Liver (tissue), 9 donors: Measurements from ENCODE around the gene HCN2. TPM values are rescaled to one million over a fixed set of nuclear protein-coding genes. Genes with fewer than 3 reads are reported as not detected.
A peak's percentile ranks its signal among the peaks of the same experiment; 100 is the strongest.

ENCODE experiments used
- DNase-seq: peaks from one replicate; pipeline ENCODE4 v3.0.0-alpha.2; 2017; ENCODE audit warnings: low spot score
- H3K27ac ChIP-seq, 2 donors: one replicate each; pipeline ENCODE4 v1.7.0; 2013; ENCODE audit warnings: inconsistent platforms in 2 of 2, low read length in 2 of 2, control low read depth in 1 of 2, low read depth in 1 of 2, mild to moderate bottlenecking in 1 of 2
- H3K27me3 ChIP-seq, 4 donors: one replicate each; pipeline versions ENCODE4 v1.6.1 to v1.7.0; 2013; ENCODE audit warnings: low read length in 3 of 4, inconsistent platforms in 1 of 4, mild to moderate bottlenecking in 1 of 4, moderate library complexity in 1 of 4; ENCODE audit not compliant: control insufficient read depth in 4 of 4, insufficient read depth in 4 of 4
- H3K36me3 ChIP-seq, 4 donors: one replicate each; pipeline versions ENCODE4 v1.6.1 to v1.7.0; 2013; ENCODE audit warnings: low read length in 3 of 4, mild to moderate bottlenecking in 3 of 4, low read depth in 1 of 4, moderate library complexity in 1 of 4; ENCODE audit not compliant: control insufficient read depth in 4 of 4, insufficient read depth in 3 of 4
- H3K4me1 ChIP-seq, 4 donors: one replicate each; pipeline versions ENCODE4 v1.6.1 to v1.7.0; 2013; ENCODE audit warnings: low read length in 3 of 4, mild to moderate bottlenecking in 3 of 4, moderate library complexity in 1 of 4; ENCODE audit not compliant: control insufficient read depth in 4 of 4, insufficient read depth in 4 of 4
- H3K4me3 ChIP-seq, 3 donors: one replicate each; pipeline versions ENCODE4 v1.6.1 to v1.7.0; 2013; ENCODE audit warnings: low read length in 3 of 3, control low read depth in 1 of 3, low read depth in 1 of 3, mild to moderate bottlenecking in 1 of 3
- H3K9ac ChIP-seq, 2 donors: one replicate each; pipeline ENCODE4 v1.7.0; 2013; ENCODE audit warnings: low read length in 2 of 2, mild to moderate bottlenecking in 2 of 2, moderate library complexity in 2 of 2, control low read depth in 1 of 2, low read depth in 1 of 2
- H3K9me3 ChIP-seq, 4 donors: one replicate each; pipeline versions ENCODE4 v1.6.1 to v1.7.0; 2013; ENCODE audit warnings: low read length in 3 of 4; ENCODE audit not compliant: control insufficient read depth in 4 of 4
- ATF3 ChIP-seq: IDR thresholded peaks from 2 replicates; pipeline ENCODE4 v1.6.1; 2016; ENCODE audit warnings: antibody characterized with exemption
- EGR1 ChIP-seq, 2 donors: IDR thresholded peaks; 2 replicates each; pipeline ENCODE4 v1.6.1; 2016 to 2018; ENCODE audit warnings: antibody characterized with exemption in 2 of 2, low read depth in 2 of 2
- FOXA1 ChIP-seq: IDR thresholded peaks from 2 replicates; pipeline ENCODE4 v1.6.1; 2016; ENCODE audit warnings: antibody characterized with exemption
- FOXA2 ChIP-seq: IDR thresholded peaks from 2 replicates; pipeline ENCODE4 v1.6.1; 2016; ENCODE audit warnings: antibody characterized with exemption
- GABPA ChIP-seq, 2 donors: IDR thresholded peaks in 1 of 2; conservative IDR thresholded peaks in 1 of 2; 2 replicates each; pipeline ENCODE4 v1.6.1; 2016; ENCODE audit warnings: antibody characterized with exemption in 2 of 2, mild to moderate bottlenecking in 1 of 2, moderate library complexity in 1 of 2
- HNF4A ChIP-seq, 2 donors: conservative IDR thresholded peaks; 2 replicates each; pipeline ENCODE4 v1.6.1; 2016; ENCODE audit warnings: antibody characterized with exemption in 2 of 2, mild to moderate bottlenecking in 2 of 2
- HNF4G ChIP-seq: IDR thresholded peaks from 2 replicates; pipeline ENCODE4 v1.6.1; 2016; ENCODE audit warnings: antibody characterized with exemption
- JUND ChIP-seq, 2 donors: IDR thresholded peaks; 2 replicates each; pipeline ENCODE4 v1.6.1; 2016; ENCODE audit warnings: antibody characterized with exemption in 2 of 2
- NR2F2 ChIP-seq: IDR thresholded peaks from 2 replicates; pipeline ENCODE4 v1.6.1; 2016; ENCODE audit warnings: antibody characterized with exemption
- RAD21 ChIP-seq, 2 donors: IDR thresholded peaks; 2 replicates each; pipeline ENCODE4 v1.6.1; 2016; ENCODE audit warnings: antibody characterized with exemption in 2 of 2, mild to moderate bottlenecking in 2 of 2
- REST ChIP-seq: IDR thresholded peaks from 2 replicates; pipeline ENCODE4 v1.6.1; 2016; ENCODE audit warnings: antibody characterized with exemption, mild to moderate bottlenecking
- RXRA ChIP-seq, 2 donors: IDR thresholded peaks; 2 replicates each; pipeline ENCODE4 v1.6.1; 2017 to 2018; ENCODE audit warnings: antibody characterized with exemption in 2 of 2, mild to moderate bottlenecking in 1 of 2
- SP1 ChIP-seq: IDR thresholded peaks from 2 replicates; pipeline ENCODE4 v1.6.1; 2018; ENCODE audit warnings: antibody characterized with exemption, mild to moderate bottlenecking
- TAF1 ChIP-seq: conservative IDR thresholded peaks from 2 replicates; pipeline ENCODE4 v1.6.1; 2016; ENCODE audit warnings: antibody characterized with exemption, mild to moderate bottlenecking
- YY1 ChIP-seq: IDR thresholded peaks from 2 replicates; pipeline ENCODE4 v1.6.1; 2016; ENCODE audit warnings: antibody characterized with exemption, mild to moderate bottlenecking
- ZBTB33 ChIP-seq: IDR thresholded peaks from 2 replicates; pipeline ENCODE4 v1.6.1; 2016; ENCODE audit warnings: antibody characterized with exemption
- WGBS: extraction: QIAGEN DNeasy Blood & Tissue Kit; methylation state at CpG from one replicate; pipeline ENCODE4 v1.1.7; 2013; 5-methylcytosine and 5-hydroxymethylcytosine counted together
- polyA plus RNA-seq, 2 donors: library from polyadenylated mRNA; stranded (reverse) in 1 of 2; unstranded in 1 of 2; fragments of 200-250 nt in 1 of 2; fragments of >200 nt in 1 of 2; fragmentation: Nextera tagmentation in 1 of 2; extraction: Ambion mirVana in 1 of 2; gene quantifications; one replicate each; pipeline versions ENCODE4 v1.2.1 to v1.2.3, GENCODE V29; 2013 to 2015
- total RNA-seq, 2 donors: library from RNA; depleted of rRNA; stranded (reverse); fragments of >200 nt; gene quantifications; one replicate each; pipeline ENCODE4 v1.2.3, GENCODE V29; 2014
- TF ChIP-seq, protein P1 (sequence below): IDR thresholded peaks from 2 replicates; pipeline ENCODE4 v1.6.1; 2016; ENCODE audit warnings: antibody characterized with exemption
- TF ChIP-seq, protein P2 (sequence below): fragments of 150-350 bp; IDR thresholded peaks from 2 replicates; pipeline ENCODE4 v1.5.1; 2017; ENCODE audit warnings: improper control_type of control experiment, low read depth, low read length; ENCODE audit not compliant: missing input control
- donor health status: healthy.
- donor health status: healthy.
- donor health status: healthy.
- donor health status: healthy.
- donor health status: healthy.

Gene HCN2
- total and polyA plus RNA-seq, 4 donors = 0.05 to 0.17 (median 0.13) TPM; not detected in 1

- peaks cover 0 to 7% (median 2%) of the 10 kb centered on the region in 4 donors for H3K4me1 ChIP-seq
- no peaks in the 10 kb centered on the region for H3K9me3 ChIP-seq
- 38% methylated on average over 75 of the region's 75 CpGs for WGBS
- H3K36me3 ChIP-seq = no peaks in the 10 kb centered on the region
- peaks cover 0 to 15% (median 2%) of the 10 kb centered on the region in 4 donors for H3K27me3 ChIP-seq
- H3K4me3 ChIP-seq = peak overlapping the region in 1 of 3 donors; percentile 6
- no peak overlapping the region for H3K27ac ChIP-seq
- TF ChIP-seq HNF4A (conservative IDR thresholded peaks at IDR 0.05) (no peak), REST (peak; percentile 99)
- H3K9ac ChIP-seq = no peak overlapping the region
- DNase-seq = peak; percentile 63
Measured at GRCh38 chr19:591099-591958, 1.6 kb downstream of the HCN2 start.

DNA sequence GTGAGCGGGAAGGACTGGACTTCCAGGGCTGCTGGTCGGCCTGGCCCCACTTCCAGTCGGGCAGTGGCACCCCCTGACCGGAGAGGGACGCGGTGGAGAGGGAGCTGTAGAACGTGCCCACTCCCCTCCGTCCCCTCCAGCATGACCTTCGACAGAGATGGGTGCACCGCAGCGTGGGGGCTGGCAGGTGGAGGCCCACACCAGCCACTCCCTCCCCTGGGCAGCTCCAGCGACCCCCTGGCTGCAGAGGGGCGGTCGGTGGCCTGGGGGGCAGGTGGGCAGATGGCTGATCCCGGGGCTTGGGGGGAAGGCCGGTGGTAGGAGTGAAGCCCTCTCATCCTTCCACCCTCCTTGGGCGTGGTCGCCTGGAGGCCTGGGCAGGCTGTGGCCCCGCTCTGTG is 2.4 kb downstream of the HCN2 start:
- WGBS = 79% methylated on average over 19 of the region's 19 CpGs
- no peak for DNase-seq
- TF ChIP-seq NR2F2 (no peak), ATF3 (no peak), YY1 (no peak), REST (no peak), SP1 (no peak), TAF1 (no peak), FOXA1 (no peak), HNF4A (conservative IDR thresholded peaks at IDR 0.05) (no peak), GABPA (IDR thresholded peaks at IDR 0.05 in 1 of 2, conservative IDR thresholded peaks at IDR 0.05 in 1 of 2) (no peak), RXRA (IDR thresholded peaks at IDR 0.05) (no peak), EGR1 (IDR thresholded peaks at IDR 0.05; ENCODE audit: low read depth in 2 of 2) (no peak), HNF4G (no peak), FOXA2 (no peak), RAD21 (IDR thresholded peaks at IDR 0.05) (no peak), JUND (IDR thresholded peaks at IDR 0.05) (no peak), ZBTB33 (no peak)
- TF ChIP-seq, protein P1, sequence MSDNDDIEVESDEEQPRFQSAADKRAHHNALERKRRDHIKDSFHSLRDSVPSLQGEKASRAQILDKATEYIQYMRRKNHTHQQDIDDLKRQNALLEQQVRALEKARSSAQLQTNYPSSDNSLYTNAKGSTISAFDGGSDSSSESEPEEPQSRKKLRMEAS = no peak
- TF ChIP-seq, protein P2, sequence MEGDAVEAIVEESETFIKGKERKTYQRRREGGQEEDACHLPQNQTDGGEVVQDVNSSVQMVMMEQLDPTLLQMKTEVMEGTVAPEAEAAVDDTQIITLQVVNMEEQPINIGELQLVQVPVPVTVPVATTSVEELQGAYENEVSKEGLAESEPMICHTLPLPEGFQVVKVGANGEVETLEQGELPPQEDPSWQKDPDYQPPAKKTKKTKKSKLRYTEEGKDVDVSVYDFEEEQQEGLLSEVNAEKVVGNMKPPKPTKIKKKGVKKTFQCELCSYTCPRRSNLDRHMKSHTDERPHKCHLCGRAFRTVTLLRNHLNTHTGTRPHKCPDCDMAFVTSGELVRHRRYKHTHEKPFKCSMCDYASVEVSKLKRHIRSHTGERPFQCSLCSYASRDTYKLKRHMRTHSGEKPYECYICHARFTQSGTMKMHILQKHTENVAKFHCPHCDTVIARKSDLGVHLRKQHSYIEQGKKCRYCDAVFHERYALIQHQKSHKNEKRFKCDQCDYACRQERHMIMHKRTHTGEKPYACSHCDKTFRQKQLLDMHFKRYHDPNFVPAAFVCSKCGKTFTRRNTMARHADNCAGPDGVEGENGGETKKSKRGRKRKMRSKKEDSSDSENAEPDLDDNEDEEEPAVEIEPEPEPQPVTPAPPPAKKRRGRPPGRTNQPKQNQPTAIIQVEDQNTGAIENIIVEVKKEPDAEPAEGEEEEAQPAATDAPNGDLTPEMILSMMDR = no peak
- Histone ChIP-seq H3K27me3 (peaks cover 0 to 15% (median 2%) of the 10 kb centered on the region in 4 donors), H3K9me3 (no peaks in the 10 kb centered on the region), H3K36me3 (no peaks in the 10 kb centered on the region), H3K4me3 (no peak overlapping the region), H3K4me1 (peaks cover 0 to 7% (median 2%) of the 10 kb centered on the region in 4 donors), H3K27ac (no peak overlapping the region), H3K9ac (no peak overlapping the region)
